Measurements from ENCODE around the gene USO1. TPM values are rescaled to one million over a fixed set of nuclear protein-coding genes. Genes with fewer than 3 reads are reported as not detected.

Gene USO1
- total and polyA plus RNA-seq, 2 of the 13 experiments (the other 11 are each of a cell fraction or from before 2014, with no cell fraction given), result 52.2 to 87.7 TPM

DNA sequence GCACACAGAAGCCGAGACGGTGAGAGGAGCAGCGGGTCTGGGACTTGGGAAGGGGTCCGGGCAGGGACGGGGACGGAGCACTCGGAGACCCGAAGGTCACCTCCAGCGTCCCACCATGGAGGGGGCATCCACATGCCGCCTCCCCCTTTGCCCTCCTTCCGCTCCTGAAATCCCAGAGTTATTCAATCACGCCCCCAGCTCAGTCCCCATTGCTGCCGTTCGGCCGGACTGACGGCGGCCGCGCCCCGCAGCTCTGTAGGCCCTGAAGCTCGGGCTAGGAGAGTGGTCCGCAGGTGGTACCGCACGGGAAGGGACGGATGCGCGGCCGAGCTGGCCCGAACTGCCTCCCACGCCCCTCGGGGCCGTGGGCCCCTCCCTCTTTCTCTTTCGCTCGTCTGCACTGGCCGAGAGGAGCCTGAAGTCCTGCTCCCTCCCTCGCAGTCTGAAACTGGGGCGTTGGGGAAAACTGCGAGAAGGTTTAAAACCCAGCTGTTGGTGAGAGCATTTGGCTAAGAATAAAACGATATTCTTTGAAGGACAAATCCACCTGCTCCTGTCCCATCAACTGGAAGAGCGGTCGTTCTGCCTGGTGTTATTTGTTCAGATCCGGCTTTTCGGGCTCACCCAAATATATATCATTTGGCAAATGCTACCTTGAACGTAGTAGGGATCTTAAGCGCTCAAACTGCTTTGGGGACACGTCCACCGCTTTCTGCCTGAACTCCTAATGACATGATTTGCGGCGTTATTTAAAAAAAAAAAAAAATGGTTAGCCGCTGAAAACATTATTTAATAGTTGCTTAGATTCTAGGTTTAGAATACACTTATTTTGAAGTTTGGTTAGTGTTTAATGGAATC lies 719 bp downstream of the USO1 start (continued):
- TF ChIP-seq, protein P1, sequence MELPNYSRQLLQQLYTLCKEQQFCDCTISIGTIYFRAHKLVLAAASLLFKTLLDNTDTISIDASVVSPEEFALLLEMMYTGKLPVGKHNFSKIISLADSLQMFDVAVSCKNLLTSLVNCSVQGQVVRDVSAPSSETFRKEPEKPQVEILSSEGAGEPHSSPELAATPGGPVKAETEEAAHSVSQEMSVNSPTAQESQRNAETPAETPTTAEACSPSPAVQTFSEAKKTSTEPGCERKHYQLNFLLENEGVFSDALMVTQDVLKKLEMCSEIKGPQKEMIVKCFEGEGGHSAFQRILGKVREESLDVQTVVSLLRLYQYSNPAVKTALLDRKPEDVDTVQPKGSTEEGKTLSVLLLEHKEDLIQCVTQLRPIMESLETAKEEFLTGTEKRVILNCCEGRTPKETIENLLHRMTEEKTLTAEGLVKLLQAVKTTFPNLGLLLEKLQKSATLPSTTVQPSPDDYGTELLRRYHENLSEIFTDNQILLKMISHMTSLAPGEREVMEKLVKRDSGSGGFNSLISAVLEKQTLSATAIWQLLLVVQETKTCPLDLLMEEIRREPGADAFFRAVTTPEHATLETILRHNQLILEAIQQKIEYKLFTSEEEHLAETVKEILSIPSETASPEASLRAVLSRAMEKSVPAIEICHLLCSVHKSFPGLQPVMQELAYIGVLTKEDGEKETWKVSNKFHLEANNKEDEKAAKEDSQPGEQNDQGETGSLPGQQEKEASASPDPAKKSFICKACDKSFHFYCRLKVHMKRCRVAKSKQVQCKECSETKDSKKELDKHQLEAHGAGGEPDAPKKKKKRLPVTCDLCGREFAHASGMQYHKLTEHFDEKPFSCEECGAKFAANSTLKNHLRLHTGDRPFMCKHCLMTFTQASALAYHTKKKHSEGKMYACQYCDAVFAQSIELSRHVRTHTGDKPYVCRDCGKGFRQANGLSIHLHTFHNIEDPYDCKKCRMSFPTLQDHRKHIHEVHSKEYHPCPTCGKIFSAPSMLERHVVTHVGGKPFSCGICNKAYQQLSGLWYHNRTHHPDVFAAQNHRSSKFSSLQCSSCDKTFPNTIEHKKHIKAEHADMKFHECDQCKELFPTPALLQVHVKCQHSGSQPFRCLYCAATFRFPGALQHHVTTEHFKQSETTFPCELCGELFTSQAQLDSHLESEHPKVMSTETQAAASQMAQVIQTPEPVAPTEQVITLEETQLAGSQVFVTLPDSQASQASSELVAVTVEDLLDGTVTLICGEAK (IDR thresholded peaks at IDR 0.05), result no peak
- TF ChIP-seq, protein P1 (CRISPR knock-in tag; IDR thresholded peaks at IDR 0.05), result no peak
- TF ChIP-seq HCFC1 (IDR thresholded peaks at IDR 0.05; ENCODE audit: low read depth, low read length) (no peak), SALL2 (CRISPR knock-in tag; IDR thresholded peaks at IDR 0.05) (no peak), ZNF782 (CRISPR knock-in tag; IDR thresholded peaks at IDR 0.05; ENCODE audit: borderline replicate concordance) (no peak), KLF6 (CRISPR knock-in tag; IDR thresholded peaks at IDR 0.05) (no peak; the same call in 1 of the 2 replicates), MED1 (CRISPR knock-in tag; IDR thresholded peaks at IDR 0.05) (no peak), ZEB1 (IDR thresholded peaks at IDR 0.05; ENCODE audit: insufficient replicate concordance, low read depth) (no peak), ZNF546 (CRISPR knock-in tag; conservative IDR thresholded peaks at IDR 0.05) (no peak), ZNF234 (CRISPR knock-in tag; conservative IDR thresholded peaks at IDR 0.05) (no peak; the same call in 1 of the 2 replicates), NFYC (CRISPR knock-in tag; IDR thresholded peaks at IDR 0.05) (no peak), ETV5 (CRISPR knock-in tag; IDR thresholded peaks at IDR 0.05; ENCODE audit: borderline replicate concordance) (no peak), ZNF33B (CRISPR knock-in tag; IDR thresholded peaks at IDR 0.05) (no peak), ZNF432 (CRISPR knock-in tag; IDR thresholded peaks at IDR 0.05; ENCODE audit: borderline replicate concordance) (no peak), ZSCAN30 (CRISPR knock-in tag; IDR thresholded peaks at IDR 0.05) (no peak), KAT2B (IDR thresholded peaks at IDR 0.05; ENCODE audit: borderline replicate concordance, low read depth, low read length) (no peak), HOXA7 (CRISPR knock-in tag; IDR thresholded peaks at IDR 0.05) (no peak), ZNF337 (CRISPR knock-in tag; IDR thresholded peaks at IDR 0.05; ENCODE audit: borderline replicate concordance, low read depth) (no peak)
- TF ChIP-seq, protein P2, sequence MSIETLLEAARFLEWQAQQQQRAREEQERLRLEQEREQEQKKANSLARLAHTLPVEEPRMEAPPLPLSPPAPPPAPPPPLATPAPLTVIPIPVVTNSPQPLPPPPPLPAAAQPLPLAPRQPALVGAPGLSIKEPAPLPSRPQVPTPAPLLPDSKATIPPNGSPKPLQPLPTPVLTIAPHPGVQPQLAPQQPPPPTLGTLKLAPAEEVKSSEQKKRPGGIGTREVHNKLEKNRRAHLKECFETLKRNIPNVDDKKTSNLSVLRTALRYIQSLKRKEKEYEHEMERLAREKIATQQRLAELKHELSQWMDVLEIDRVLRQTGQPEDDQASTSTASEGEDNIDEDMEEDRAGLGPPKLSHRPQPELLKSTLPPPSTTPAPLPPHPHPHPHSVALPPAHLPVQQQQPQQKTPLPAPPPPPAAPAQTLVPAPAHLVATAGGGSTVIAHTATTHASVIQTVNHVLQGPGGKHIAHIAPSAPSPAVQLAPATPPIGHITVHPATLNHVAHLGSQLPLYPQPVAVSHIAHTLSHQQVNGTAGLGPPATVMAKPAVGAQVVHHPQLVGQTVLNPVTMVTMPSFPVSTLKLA (IDR thresholded peaks at IDR 0.05), result no peak
- TF ChIP-seq, protein P3, sequence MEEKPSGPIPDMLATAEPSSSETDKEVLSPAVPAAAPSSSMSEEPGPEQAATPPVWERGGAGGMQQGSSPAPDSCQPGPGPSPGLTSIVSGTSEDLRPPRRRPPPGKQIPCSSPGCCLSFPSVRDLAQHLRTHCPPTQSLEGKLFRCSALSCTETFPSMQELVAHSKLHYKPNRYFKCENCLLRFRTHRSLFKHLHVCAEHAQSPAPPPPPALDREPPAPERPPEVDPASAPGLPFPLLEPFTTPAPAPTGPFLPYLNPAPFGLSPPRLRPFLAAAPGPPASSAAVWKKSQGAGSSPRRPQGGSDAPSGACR (CRISPR knock-in tag; IDR thresholded peaks at IDR 0.05), result no peak
